Adrenal gland (tissue), 5 donors: ENCODE measurements around the gene PHETA1.

ENCODE experiments used
- CTCF ChIP-seq, 6 experiments: fragments of 450-650 bp in 4 of 6; fragments of 200-600 bp in 2 of 6; sonication (generic) in 1 of 6; IDR thresholded peaks; 1 replicate in 5 of 6; 2 replicates in 1 of 6; pipeline versions ENCODE4 v1.5.1 to v1.8.0; 2016 to 2021; ENCODE audit warnings: antibody characterized with exemption in 6 of 6, mild to moderate bottlenecking in 2 of 6, moderate library complexity in 1 of 6
- POLR2A ChIP-seq, 2 donors: fragments of 450-650 bp; IDR thresholded peaks; one replicate each; pipeline ENCODE4 v1.6.1; 2017; ENCODE audit warnings: antibody characterized with exemption in 2 of 2, mild to moderate bottlenecking in 2 of 2, moderate library complexity in 1 of 2
- donor health status: DM: no; HTN: no; CAD: no.

- TF ChIP-seq POLR2A (IDR thresholded peaks at IDR 0.05) (no peak), CTCF (IDR thresholded peaks at IDR 0.05) (no peak)
Measured at GRCh38 chr12:111390910-111391309, 22.0 kb upstream of the PHETA1 start.
